ENCODE data around the gene ADAMTS16. TPM values are rescaled to one million over a fixed set of nuclear protein-coding genes. Genes with fewer than 3 reads are reported as not detected.

ADAMTS16 gene
- total and polyA plus RNA-seq, 2 experiments from 2014 or later, result 2.8 to 15.4 TPM

DNA sequence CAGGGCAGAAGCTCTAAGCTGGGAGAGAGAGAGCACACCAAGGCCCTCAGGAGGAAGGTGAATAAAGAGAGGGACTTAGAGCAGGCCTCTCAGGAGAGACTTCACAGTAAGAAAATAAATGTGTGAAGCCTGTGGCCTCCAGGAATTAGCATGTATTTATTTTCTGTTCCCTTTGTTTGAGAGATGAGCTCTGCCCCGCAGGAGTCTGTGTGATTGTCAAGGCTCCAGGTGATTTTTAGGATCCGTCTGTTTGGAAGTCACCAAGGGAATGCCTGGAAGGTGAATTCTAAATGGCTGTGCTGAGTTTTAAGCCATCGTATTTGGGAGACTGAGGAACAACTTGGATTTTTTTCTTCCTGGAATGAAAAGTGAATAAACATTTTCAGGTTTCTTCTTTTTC lies 174.0 kb downstream of the ADAMTS16 start:
- Histone ChIP-seq H3K36me3 (ENCODE audit: insufficient read depth) (no peaks in the 10 kb centered on the region), H3K79me2 (replicated peaks; ENCODE audit: insufficient read depth) (no peaks in the 10 kb centered on the region), H3K4me3 (no peak overlapping the region), H3K4me1 (ENCODE audit: insufficient read depth) (peaks cover 15% of the 10 kb centered on the region), H3K27me3 (ENCODE audit: insufficient read depth) (no peaks in the 10 kb centered on the region), H3F3A (replicated peaks; ENCODE audit: low read depth) (no peaks in the 10 kb centered on the region), H4K20me1 (replicated peaks; ENCODE audit: insufficient read depth) (no peaks in the 10 kb centered on the region), H2AFZ (no peak overlapping the region), H3K4me2 (no peak overlapping the region), H3K9me2 (ENCODE audit: insufficient read depth) (no peaks in the 10 kb centered on the region), H3K27ac (ENCODE audit: low read depth) (no peak overlapping the region)
- ATAC-seq, result no peak; the same call in 2 of the 3 replicates
- Mint-ChIP-seq H3K27ac (no peak overlapping the region), H3K4me3 (no peak overlapping the region), H3K4me1 (peaks cover 34% of the 10 kb centered on the region), H3K36me3 (ENCODE audit: low read depth) (peaks cover 14% of the 10 kb centered on the region), H3K9me3 (no peaks in the 10 kb centered on the region), H3K27me3 (ENCODE audit: insufficient read depth, low read depth, poor library complexity) (peaks cover 7% of the 10 kb centered on the region)
- TF ChIP-seq EZH2phosphoT487 (IDR thresholded peaks at IDR 0.05; ENCODE audit: unreplicated experiment) (no peak), NANOG (IDR thresholded peaks at IDR 0.05; ENCODE audit: borderline replicate concordance) (no peak)
- DNase-seq (ENCODE audit: low spot score), result no peak

DNA sequence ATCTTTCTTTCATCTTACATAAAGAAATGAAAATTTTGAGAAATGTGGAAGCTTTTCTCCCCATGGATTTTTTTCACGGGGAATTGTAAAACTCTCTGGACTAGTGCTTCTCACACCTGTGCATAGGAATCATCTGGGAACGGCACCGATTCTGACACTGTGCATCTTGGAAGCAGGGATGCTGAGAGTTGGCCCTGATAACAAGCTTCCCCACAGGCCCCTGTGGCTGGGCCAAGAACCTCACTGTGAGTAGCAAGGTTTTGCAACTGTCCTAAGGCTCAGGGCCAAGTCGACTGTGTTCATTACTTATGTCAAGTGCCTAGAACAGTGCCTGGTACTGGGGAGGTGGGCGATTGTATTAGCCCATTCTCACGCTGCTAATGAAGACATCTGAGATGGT lies 174.5 kb downstream of the ADAMTS16 start:
- Histone ChIP-seq H3K27ac (ENCODE audit: low read depth) (no peak overlapping the region), H3K9me2 (ENCODE audit: insufficient read depth) (no peaks in the 10 kb centered on the region), H3K27me3 (ENCODE audit: insufficient read depth) (no peaks in the 10 kb centered on the region), H3K36me3 (ENCODE audit: insufficient read depth) (no peaks in the 10 kb centered on the region), H3F3A (replicated peaks; ENCODE audit: low read depth) (no peaks in the 10 kb centered on the region), H4K20me1 (replicated peaks; ENCODE audit: insufficient read depth) (no peaks in the 10 kb centered on the region), H3K79me2 (replicated peaks; ENCODE audit: insufficient read depth) (no peaks in the 10 kb centered on the region), H3K4me2 (no peak overlapping the region), H2AFZ (no peak overlapping the region), H3K4me1 (ENCODE audit: insufficient read depth) (peaks cover 15% of the 10 kb centered on the region), H3K4me3 (no peak overlapping the region)
- Mint-ChIP-seq H3K27ac (no peak overlapping the region), H3K36me3 (ENCODE audit: low read depth) (peaks cover 12% of the 10 kb centered on the region), H3K4me1 (peaks cover 34% of the 10 kb centered on the region), H3K9me3 (no peaks in the 10 kb centered on the region), H3K4me3 (no peak overlapping the region), H3K27me3 (ENCODE audit: insufficient read depth, low read depth, poor library complexity) (peaks cover 6% of the 10 kb centered on the region)
- no peak for DNase-seq (ENCODE audit: low spot score)
- TF ChIP-seq, protein P1, sequence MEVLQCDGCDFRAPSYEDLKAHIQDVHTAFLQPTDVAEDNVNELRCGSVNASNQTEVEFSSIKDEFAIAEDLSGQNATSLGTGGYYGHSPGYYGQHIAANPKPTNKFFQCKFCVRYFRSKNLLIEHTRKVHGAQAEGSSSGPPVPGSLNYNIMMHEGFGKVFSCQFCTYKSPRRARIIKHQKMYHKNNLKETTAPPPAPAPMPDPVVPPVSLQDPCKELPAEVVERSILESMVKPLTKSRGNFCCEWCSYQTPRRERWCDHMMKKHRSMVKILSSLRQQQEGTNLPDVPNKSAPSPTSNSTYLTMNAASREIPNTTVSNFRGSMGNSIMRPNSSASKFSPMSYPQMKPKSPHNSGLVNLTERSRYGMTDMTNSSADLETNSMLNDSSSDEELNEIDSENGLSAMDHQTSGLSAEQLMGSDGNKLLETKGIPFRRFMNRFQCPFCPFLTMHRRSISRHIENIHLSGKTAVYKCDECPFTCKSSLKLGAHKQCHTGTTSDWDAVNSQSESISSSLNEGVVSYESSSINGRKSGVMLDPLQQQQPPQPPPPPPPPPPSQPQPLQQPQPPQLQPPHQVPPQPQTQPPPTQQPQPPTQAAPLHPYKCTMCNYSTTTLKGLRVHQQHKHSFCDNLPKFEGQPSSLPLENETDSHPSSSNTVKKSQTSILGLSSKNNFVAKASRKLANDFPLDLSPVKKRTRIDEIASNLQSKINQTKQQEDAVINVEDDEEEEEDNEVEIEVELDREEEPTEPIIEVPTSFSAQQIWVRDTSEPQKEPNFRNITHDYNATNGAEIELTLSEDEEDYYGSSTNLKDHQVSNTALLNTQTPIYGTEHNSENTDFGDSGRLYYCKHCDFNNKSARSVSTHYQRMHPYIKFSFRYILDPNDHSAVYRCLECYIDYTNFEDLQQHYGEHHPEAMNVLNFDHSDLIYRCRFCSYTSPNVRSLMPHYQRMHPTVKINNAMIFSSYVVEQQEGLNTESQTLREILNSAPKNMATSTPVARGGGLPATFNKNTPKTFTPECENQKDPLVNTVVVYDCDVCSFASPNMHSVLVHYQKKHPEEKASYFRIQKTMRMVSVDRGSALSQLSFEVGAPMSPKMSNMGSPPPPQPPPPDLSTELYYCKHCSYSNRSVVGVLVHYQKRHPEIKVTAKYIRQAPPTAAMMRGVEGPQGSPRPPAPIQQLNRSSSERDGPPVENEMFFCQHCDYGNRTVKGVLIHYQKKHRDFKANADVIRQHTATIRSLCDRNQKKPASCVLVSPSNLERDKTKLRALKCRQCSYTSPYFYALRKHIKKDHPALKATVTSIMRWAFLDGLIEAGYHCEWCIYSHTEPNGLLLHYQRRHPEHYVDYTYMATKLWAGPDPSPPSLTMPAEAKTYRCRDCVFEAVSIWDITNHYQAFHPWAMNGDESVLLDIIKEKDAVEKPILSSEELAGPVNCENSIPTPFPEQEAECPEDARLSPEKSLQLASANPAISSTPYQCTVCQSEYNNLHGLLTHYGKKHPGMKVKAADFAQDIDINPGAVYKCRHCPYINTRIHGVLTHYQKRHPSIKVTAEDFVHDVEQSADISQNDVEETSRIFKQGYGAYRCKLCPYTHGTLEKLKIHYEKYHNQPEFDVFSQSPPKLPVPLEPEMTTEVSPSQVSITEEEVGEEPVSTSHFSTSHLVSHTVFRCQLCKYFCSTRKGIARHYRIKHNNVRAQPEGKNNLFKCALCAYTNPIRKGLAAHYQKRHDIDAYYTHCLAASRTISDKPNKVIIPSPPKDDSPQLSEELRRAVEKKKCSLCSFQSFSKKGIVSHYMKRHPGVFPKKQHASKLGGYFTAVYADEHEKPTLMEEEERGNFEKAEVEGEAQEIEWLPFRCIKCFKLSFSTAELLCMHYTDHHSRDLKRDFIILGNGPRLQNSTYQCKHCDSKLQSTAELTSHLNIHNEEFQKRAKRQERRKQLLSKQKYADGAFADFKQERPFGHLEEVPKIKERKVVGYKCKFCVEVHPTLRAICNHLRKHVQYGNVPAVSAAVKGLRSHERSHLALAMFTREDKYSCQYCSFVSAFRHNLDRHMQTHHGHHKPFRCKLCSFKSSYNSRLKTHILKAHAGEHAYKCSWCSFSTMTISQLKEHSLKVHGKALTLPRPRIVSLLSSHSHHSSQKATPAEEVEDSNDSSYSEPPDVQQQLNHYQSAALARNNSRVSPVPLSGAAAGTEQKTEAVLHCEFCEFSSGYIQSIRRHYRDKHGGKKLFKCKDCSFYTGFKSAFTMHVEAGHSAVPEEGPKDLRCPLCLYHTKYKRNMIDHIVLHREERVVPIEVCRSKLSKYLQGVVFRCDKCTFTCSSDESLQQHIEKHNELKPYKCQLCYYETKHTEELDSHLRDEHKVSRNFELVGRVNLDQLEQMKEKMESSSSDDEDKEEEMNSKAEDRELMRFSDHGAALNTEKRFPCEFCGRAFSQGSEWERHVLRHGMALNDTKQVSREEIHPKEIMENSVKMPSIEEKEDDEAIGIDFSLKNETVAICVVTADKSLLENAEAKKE (CRISPR knock-in tag; IDR thresholded peaks at IDR 0.05), result no peak
- TF ChIP-seq, protein P2, sequence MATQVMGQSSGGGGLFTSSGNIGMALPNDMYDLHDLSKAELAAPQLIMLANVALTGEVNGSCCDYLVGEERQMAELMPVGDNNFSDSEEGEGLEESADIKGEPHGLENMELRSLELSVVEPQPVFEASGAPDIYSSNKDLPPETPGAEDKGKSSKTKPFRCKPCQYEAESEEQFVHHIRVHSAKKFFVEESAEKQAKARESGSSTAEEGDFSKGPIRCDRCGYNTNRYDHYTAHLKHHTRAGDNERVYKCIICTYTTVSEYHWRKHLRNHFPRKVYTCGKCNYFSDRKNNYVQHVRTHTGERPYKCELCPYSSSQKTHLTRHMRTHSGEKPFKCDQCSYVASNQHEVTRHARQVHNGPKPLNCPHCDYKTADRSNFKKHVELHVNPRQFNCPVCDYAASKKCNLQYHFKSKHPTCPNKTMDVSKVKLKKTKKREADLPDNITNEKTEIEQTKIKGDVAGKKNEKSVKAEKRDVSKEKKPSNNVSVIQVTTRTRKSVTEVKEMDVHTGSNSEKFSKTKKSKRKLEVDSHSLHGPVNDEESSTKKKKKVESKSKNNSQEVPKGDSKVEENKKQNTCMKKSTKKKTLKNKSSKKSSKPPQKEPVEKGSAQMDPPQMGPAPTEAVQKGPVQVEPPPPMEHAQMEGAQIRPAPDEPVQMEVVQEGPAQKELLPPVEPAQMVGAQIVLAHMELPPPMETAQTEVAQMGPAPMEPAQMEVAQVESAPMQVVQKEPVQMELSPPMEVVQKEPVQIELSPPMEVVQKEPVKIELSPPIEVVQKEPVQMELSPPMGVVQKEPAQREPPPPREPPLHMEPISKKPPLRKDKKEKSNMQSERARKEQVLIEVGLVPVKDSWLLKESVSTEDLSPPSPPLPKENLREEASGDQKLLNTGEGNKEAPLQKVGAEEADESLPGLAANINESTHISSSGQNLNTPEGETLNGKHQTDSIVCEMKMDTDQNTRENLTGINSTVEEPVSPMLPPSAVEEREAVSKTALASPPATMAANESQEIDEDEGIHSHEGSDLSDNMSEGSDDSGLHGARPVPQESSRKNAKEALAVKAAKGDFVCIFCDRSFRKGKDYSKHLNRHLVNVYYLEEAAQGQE (IDR thresholded peaks at IDR 0.05; ENCODE audit: unreplicated experiment), result no peak
- TF ChIP-seq, protein P3, sequence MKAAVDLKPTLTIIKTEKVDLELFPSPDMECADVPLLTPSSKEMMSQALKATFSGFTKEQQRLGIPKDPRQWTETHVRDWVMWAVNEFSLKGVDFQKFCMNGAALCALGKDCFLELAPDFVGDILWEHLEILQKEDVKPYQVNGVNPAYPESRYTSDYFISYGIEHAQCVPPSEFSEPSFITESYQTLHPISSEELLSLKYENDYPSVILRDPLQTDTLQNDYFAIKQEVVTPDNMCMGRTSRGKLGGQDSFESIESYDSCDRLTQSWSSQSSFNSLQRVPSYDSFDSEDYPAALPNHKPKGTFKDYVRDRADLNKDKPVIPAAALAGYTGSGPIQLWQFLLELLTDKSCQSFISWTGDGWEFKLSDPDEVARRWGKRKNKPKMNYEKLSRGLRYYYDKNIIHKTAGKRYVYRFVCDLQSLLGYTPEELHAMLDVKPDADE (IDR thresholded peaks at IDR 0.05), result no peak
- TF ChIP-seq EZH2 (IDR thresholded peaks at IDR 0.05; ENCODE audit: low read depth, unreplicated experiment) (no peak), STAT1 (IDR thresholded peaks at IDR 0.05; ENCODE audit: unreplicated experiment) (no peak), JUNB (IDR thresholded peaks at IDR 0.05; ENCODE audit: unreplicated experiment) (no peak), CREB1 (CRISPR knock-in tag; IDR thresholded peaks at IDR 0.05; ENCODE audit: low read depth) (no peak), POLR2AphosphoS5 (IDR thresholded peaks at IDR 0.05; ENCODE audit: low read depth) (no peak), ZNF331 (CRISPR knock-in tag; IDR thresholded peaks at IDR 0.05; ENCODE audit: low read depth) (no peak)
- ATAC-seq, result no peak
